Endodermal cell (in vitro differentiated cells): ENCODE measurements around the gene AHNAK2. TPM values are rescaled to one million over a fixed set of nuclear protein-coding genes. Genes with fewer than 3 reads are reported as not detected.

Source experiments
- DNase-seq: peaks from one replicate; pipeline ENCODE4 v3.0.0-alpha.2; 2017
- H3K27ac ChIP-seq: 2 replicates; pipeline ENCODE4 v1.5.1; 2013; ENCODE audit warnings: mild to moderate bottlenecking, low read depth, low read length, moderate library complexity
- H3K27me3 ChIP-seq: 2 replicates; pipeline ENCODE4 v1.6.1; 2013; ENCODE audit warnings: mild to moderate bottlenecking, low read length, moderate library complexity; ENCODE audit not compliant: insufficient read depth, control insufficient read depth, poor library complexity, severe bottlenecking
- H3K36me3 ChIP-seq: 2 replicates; pipeline ENCODE4 v1.7.0; 2013; ENCODE audit warnings: mild to moderate bottlenecking, low read length, moderate library complexity; ENCODE audit not compliant: control insufficient read depth, insufficient read depth
- H3K4me1 ChIP-seq: one replicate; pipeline ENCODE4 v1.7.0; 2013; ENCODE audit warnings: low read length; ENCODE audit not compliant: control insufficient read depth, insufficient read depth
- H3K4me3 ChIP-seq: 2 replicates; pipeline ENCODE4 v1.5.1; 2013; ENCODE audit warnings: mild to moderate bottlenecking, low read length, moderate library complexity
- H3K9ac ChIP-seq: 2 replicates; pipeline ENCODE4 v1.6.1; 2013; ENCODE audit warnings: mild to moderate bottlenecking, low read length, moderate library complexity; ENCODE audit not compliant: poor library complexity, severe bottlenecking; ENCODE audit errors: extremely low read depth
- H3K9me3 ChIP-seq: 2 replicates; pipeline ENCODE4 v1.6.1; 2013; ENCODE audit warnings: mild to moderate bottlenecking, low read length, moderate library complexity; ENCODE audit not compliant: control insufficient read depth
- H3K27ac Mint-ChIP-seq: 2 replicates; pipeline ENCODE4 v1.8.0; 2020; ENCODE audit warnings: mixed read lengths
- H3K27me3 Mint-ChIP-seq: 2 replicates; pipeline ENCODE4 v1.8.0; 2021; ENCODE audit warnings: mild to moderate bottlenecking, mixed read lengths; ENCODE audit not compliant: insufficient read depth
- H3K36me3 Mint-ChIP-seq: 2 replicates; pipeline ENCODE4 v1.8.0; 2020; ENCODE audit warnings: low read depth, mixed read lengths
- H3K4me1 Mint-ChIP-seq: 2 replicates; pipeline ENCODE4 v1.8.0; 2020; ENCODE audit warnings: mixed read lengths
- H3K4me3 Mint-ChIP-seq: 2 replicates; pipeline ENCODE4 v1.8.0; 2020; ENCODE audit warnings: mild to moderate bottlenecking, moderate library complexity, mixed read lengths
- H3K9me3 Mint-ChIP-seq: 2 replicates; pipeline ENCODE4 v1.8.0; 2020; ENCODE audit warnings: mild to moderate bottlenecking, mixed read lengths
- WGBS, 2 experiments: methylation state at CpG; one replicate each; pipeline versions ENCODE4 v1.1.5 to v1.1.7; 2013; ENCODE audit warnings: missing lambda C conversion rate in 2 of 2, mixed read lengths in 1 of 2; ENCODE audit not compliant: insufficient coverage in 1 of 2, insufficient read length in 1 of 2; 5-methylcytosine and 5-hydroxymethylcytosine counted together
- total RNA-seq, 2 donors: library from RNA; stranded (reverse); fragmentation: NEBNext Ultra II Directional in 1 of 2; extraction: Animal tissue kit (Norgen Biotek cat#: 25700) in 1 of 2; gene quantifications; 2 replicates in 1 of 2; 3 replicates in 1 of 2; pipeline ENCODE4 v1.2.1, GENCODE V29; 2021
- TF ChIP-seq, protein P1 (sequence below): fragments of 200-600 bp; sonication (generic); conservative IDR thresholded peaks from 2 replicates; pipeline ENCODE4 v1.5.0; 2021; ENCODE audit warnings: antibody characterized with exemption, mild to moderate bottlenecking

The AHNAK2 gene
- total RNA-seq, 2 donors from 2014 or later = 0.93 to 2.2 TPM

DNA sequence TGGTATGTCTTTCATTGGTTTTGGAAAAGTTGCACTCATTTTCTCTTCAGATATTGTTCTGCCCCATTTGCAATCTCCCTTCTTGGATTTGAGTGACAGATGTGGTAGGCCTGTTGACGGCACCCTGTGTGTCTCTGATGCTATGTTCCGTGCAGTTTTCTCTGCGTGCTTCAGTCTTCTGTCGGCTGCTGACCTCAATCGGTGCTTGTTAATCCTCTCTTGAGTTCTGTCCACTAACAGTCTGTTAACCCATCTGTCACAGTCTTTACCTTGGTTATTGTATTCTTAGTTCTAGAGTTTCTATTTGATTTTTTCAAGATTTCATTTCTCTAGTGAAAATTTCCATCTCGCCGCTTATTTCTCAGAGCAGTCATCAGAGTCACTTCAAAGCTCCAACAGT is 74.2 kb downstream of the AHNAK2 start:
- WGBS, 2 experiments = 87 to 88% methylated on average over 7 of the region's 7 CpGs
- peaks cover 76% of the 10 kb centered on the region for H3K27me3 ChIP-seq

DNA sequence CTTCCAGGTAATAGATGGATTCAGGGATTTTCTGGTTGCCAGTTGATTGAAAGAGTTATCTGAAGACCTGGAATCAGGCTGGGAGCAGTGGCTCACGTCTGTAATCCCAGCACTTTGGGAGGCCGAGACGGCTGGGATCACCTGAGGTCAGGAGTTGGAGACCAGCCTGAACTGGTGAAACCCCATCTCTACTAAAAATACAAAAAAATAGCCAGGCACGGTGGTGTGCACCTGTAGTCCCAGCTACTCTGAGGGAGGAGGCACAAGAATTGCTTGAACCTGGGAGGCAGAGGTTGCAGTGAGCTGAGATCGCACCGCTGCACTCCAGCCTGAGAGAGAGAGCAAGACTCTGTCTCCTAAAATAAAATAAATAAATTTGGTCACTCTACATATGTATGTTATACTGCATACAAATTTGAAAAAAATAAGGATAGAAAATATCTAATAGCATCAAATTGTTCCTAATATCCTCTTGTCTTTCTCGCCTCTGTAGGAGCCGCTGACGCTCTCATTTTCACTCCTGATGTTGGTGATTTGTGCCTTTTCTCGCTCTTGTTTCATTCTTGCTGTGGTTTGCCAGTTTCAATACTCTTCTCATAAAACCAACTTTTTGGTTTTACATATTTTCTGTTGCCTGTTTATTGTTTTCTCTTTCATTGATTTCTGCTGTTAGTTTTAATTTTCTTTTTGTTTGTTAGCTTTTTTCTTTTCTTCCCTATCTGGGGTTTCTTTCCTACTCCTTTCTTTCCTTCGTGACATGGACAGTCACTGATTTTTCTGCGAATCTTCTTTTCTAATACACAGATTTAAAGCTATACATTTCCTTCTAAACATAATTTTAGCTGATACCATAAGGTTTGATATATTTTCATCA is 77.3 kb downstream of the AHNAK2 start:
- Mint-ChIP-seq H3K36me3 (no peaks in the 10 kb centered on the region), H3K27me3 (peaks cover 18% of the 10 kb centered on the region), H3K4me1 (no peaks in the 10 kb centered on the region), H3K4me3 (no peak overlapping the region), H3K27ac (no peak overlapping the region), H3K9me3 (peaks cover 4% of the 10 kb centered on the region)
- TF ChIP-seq, protein P1, sequence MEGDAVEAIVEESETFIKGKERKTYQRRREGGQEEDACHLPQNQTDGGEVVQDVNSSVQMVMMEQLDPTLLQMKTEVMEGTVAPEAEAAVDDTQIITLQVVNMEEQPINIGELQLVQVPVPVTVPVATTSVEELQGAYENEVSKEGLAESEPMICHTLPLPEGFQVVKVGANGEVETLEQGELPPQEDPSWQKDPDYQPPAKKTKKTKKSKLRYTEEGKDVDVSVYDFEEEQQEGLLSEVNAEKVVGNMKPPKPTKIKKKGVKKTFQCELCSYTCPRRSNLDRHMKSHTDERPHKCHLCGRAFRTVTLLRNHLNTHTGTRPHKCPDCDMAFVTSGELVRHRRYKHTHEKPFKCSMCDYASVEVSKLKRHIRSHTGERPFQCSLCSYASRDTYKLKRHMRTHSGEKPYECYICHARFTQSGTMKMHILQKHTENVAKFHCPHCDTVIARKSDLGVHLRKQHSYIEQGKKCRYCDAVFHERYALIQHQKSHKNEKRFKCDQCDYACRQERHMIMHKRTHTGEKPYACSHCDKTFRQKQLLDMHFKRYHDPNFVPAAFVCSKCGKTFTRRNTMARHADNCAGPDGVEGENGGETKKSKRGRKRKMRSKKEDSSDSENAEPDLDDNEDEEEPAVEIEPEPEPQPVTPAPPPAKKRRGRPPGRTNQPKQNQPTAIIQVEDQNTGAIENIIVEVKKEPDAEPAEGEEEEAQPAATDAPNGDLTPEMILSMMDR = no peak
- peaks cover 44% of the 10 kb centered on the region for H3K27me3 ChIP-seq
- no peak overlapping the region for H3K9ac ChIP-seq
- H3K36me3 ChIP-seq = no peaks in the 10 kb centered on the region
- H3K4me3 ChIP-seq = no peak overlapping the region
- H3K4me1 ChIP-seq = no peaks in the 10 kb centered on the region
- 84 to 89% methylated on average over 7 to 10 of the region's 12 CpGs for WGBS, 2 experiments
- no peak for DNase-seq
- peaks cover 6% of the 10 kb centered on the region for H3K9me3 ChIP-seq
- H3K27ac ChIP-seq = no peak overlapping the region

More for the DNA sequence above, 74.2 kb downstream of the AHNAK2 start:
- no peaks in the 10 kb centered on the region for H3K36me3 Mint-ChIP-seq
- Histone ChIP-seq H3K9ac (no peak overlapping the region), H3K27ac (no peak overlapping the region), H3K36me3 (no peaks in the 10 kb centered on the region), H3K9me3 (peaks cover 19% of the 10 kb centered on the region), H3K4me3 (no peak overlapping the region), H3K4me1 (no peaks in the 10 kb centered on the region)
- peaks cover 12% of the 10 kb centered on the region for H3K9me3 Mint-ChIP-seq
- no peaks in the 10 kb centered on the region for H3K4me1 Mint-ChIP-seq
- TF ChIP-seq, protein P1 = no peak
- no peak for DNase-seq
- no peak overlapping the region for H3K27ac Mint-ChIP-seq
- H3K27me3 Mint-ChIP-seq = peaks cover 36% of the 10 kb centered on the region
- H3K4me3 Mint-ChIP-seq = no peak overlapping the region

DNA sequence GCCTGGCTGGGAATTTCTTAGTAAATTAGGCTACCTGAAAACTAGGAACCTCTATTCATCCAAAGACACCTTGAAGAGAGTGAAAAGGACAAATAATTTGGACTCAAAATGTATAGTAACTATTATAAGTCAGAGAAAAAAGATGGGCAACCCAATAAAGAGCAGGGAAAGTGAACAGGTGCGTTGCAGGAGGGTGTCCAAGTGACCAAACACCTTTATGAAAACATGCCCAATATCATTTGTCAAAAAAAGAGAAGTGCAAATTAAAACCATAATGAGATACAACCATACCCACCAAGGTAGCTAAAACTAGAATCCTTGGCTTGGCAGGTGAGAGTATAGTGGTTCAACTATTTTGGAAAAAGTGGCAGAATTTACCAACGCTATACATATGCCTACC is 78.4 kb downstream of the AHNAK2 start:
- WGBS, 2 experiments = 72% methylated on average over 2 of the region's 2 CpGs; no CpG with 5 or more reads in 1 of the 2 experiments
- no peaks in the 10 kb centered on the region for H3K4me1 ChIP-seq
- H3K27me3 ChIP-seq = peaks cover 34% of the 10 kb centered on the region
- no peak for DNase-seq
- H3K4me3 ChIP-seq = no peak overlapping the region
- peaks cover 15% of the 10 kb centered on the region for H3K27me3 Mint-ChIP-seq
- no peak overlapping the region for H3K4me3 Mint-ChIP-seq
- no peaks in the 10 kb centered on the region for H3K4me1 Mint-ChIP-seq
- no peak overlapping the region for H3K27ac ChIP-seq
- TF ChIP-seq, protein P1 = no peak
- H3K36me3 ChIP-seq = no peaks in the 10 kb centered on the region
- peaks cover 2% of the 10 kb centered on the region for H3K9me3 Mint-ChIP-seq
- H3K27ac Mint-ChIP-seq = no peak overlapping the region
- H3K36me3 Mint-ChIP-seq = no peaks in the 10 kb centered on the region
- H3K9ac ChIP-seq = no peak overlapping the region
- H3K9me3 ChIP-seq = peaks cover 4% of the 10 kb centered on the region
